C4-2B (cell line): ENCODE results near the gene MYH4.

ENCODE experiments used
- CTCF ChIP-seq: fragments of 450-650 bp; conservative IDR thresholded peaks from 2 replicates; pipeline ENCODE4 v1.5.1; 2017; ENCODE audit warnings: mild to moderate bottlenecking
- ZFX ChIP-seq: fragments of 450-650 bp; IDR thresholded peaks from 2 replicates; pipeline ENCODE4 v1.6.1; 2017

DNA sequence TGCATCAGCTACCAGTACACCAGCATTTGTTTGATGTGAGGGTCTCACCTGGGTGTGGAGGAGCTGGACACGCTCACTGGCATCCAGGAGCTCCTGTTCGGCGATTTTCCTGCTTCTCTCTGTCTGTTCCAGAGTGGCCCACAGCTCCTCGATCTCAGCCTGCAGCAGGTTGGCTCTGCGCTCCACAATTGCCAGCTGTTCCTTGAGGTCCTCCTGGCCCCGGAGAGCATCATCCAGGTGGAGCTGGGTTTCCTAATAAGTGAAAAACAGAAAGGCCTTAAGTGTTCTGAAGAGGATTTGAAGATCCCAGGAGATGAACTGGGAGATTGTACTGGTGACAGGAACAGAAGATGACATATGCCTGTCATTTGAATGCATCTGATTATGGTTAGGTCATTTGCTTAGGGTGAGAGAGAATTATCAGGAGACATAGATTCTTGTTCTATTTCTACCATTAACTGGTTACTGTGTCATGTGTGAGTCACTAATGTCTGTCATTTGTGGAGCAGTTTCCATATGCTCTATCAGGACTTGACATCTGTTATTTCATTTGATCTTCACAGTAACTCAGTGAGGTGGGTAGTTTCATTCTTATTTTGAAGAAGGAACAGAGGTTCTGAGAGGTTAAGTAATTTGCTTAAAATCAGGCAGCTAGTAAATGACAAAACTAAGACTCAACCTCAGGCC, 75.0 kb downstream of the MYH4 start:
- TF ChIP-seq CTCF (no peak), ZFX (no peak)
